K562 (cell line): ENCODE data around the gene MAPK13. TPM values are rescaled to one million over a fixed set of nuclear protein-coding genes. Genes with fewer than 3 reads are reported as not detected.

Source experiments
- AFF1 ChIP-seq, 2 experiments: fragments of 450-650 bp; IDR thresholded peaks; 2 replicates each; pipeline ENCODE4 v1.6.1; 2018; ENCODE audit warnings: mild to moderate bottlenecking in 2 of 2, low read depth in 1 of 2; ENCODE audit not compliant: partially characterized antibody in 2 of 2
- ARID1B ChIP-seq: fragments of 450-650 bp; IDR thresholded peaks from 2 replicates; pipeline ENCODE4 v1.6.1; 2016; ENCODE audit warnings: antibody characterized with exemption, mild to moderate bottlenecking, inconsistent platforms
- CTBP1 ChIP-seq: fragments of 450-650 bp; IDR thresholded peaks from 2 replicates; pipeline ENCODE4 v1.6.1; 2016; ENCODE audit warnings: borderline replicate concordance
- EZH2 ChIP-seq: IDR thresholded peaks from 2 replicates; pipeline ENCODE4 v1.6.1; 2012; ENCODE audit warnings: low read depth, mild to moderate bottlenecking, inconsistent platforms, low read length, borderline replicate concordance
- GTF2F1 ChIP-seq: IDR thresholded peaks from 2 replicates; pipeline ENCODE4 v1.6.1; 2011; ENCODE audit warnings: low read depth, low read length, improper control_type of control experiment
- HMGN3 ChIP-seq: IDR thresholded peaks from 2 replicates; pipeline ENCODE4 v1.6.1; 2011; ENCODE audit warnings: borderline replicate concordance, low read depth, mild to moderate bottlenecking, mixed read lengths, low read length; ENCODE audit not compliant: insufficient read length; ENCODE audit errors: extremely low read depth
- MITF ChIP-seq: IDR thresholded peaks from 2 replicates; pipeline ENCODE4 v1.6.1; 2014; ENCODE audit warnings: antibody characterized with exemption
- NR4A1 ChIP-seq, 2 experiments: fragments of 250-450 bp in 1 of 2; fragments of 450-650 bp in 1 of 2; sonication (Bioruptor Pico) in 1 of 2; IDR thresholded peaks; 2 replicates each; pipeline versions ENCODE4 v1.4.0 to v1.6.1; 2016 to 2020; ENCODE audit warnings: mild to moderate bottlenecking in 2 of 2, missing compliant biosample characterization in 1 of 2, missing genetic modification characterization in 1 of 2, moderate library complexity in 1 of 2
- TEAD2 ChIP-seq: fragments of 450-650 bp; IDR thresholded peaks from 2 replicates; pipeline ENCODE4 v1.6.1; 2016; ENCODE audit warnings: missing genetic modification characterization, control low read depth, missing compliant biosample characterization
- ZEB2 ChIP-seq: fragments of 450-650 bp; IDR thresholded peaks from 2 replicates; pipeline ENCODE4 v1.6.1; 2016
- ZNF184 ChIP-seq: sonication (generic); formaldehyde crosslinking; IDR thresholded peaks from 2 replicates; pipeline ENCODE4 v1.5.0; 2020; ENCODE audit warnings: missing genetic modification reagents
- ZNF551 ChIP-seq: fragments of 250-450 bp; sonication (Bioruptor Pico); IDR thresholded peaks from 2 replicates; pipeline ENCODE4 v1.5.0; 2021; ENCODE audit warnings: mild to moderate bottlenecking, moderate library complexity
- ZNF586 ChIP-seq: fragments of 450-650 bp; formaldehyde crosslinking; conservative IDR thresholded peaks from 2 replicates; pipeline ENCODE4 v1.4.0; 2020; ENCODE audit warnings: mild to moderate bottlenecking, moderate library complexity
- polyA plus RNA-seq, 8 experiments: library from polyadenylated mRNA; depleted of rRNA in 4 of 8; stranded (reverse) in 5 of 8; unstranded in 3 of 8; fragments of >200 nt; fragmentation: Nextera tagmentation in 2 of 8; fragmentation: Illumina TruSeq in 1 of 8; extraction: Ambion mirVana in 2 of 8; extraction: Trizol in 1 of 8; gene quantifications; 2 replicates each; pipeline versions ENCODE4 v1.2.1 to v1.2.3, GENCODE V29; 2011 to 2014; ENCODE audit warnings: inconsistent platforms in 1 of 8, missing spikeins in 1 of 8
- total RNA-seq, 7 experiments: library from RNA; depleted of rRNA in 6 of 7; stranded (reverse); fragments of >200 nt in 6 of 7; fragmentation: Illumina TruSeq in 2 of 7; extraction: Trizol in 2 of 7; gene quantifications; 2 replicates each; pipeline versions ENCODE4 v1.2.1 to v1.2.3, GENCODE V29; 2011 to 2021; ENCODE audit warnings: low replicate concordance in 1 of 7
- TF ChIP-seq, protein P1 (sequence below): fragments of 450-650 bp; IDR thresholded peaks from 2 replicates; pipeline ENCODE4 v1.6.1; 2017; ENCODE audit warnings: antibody characterized with exemption, mild to moderate bottlenecking
- TF ChIP-seq, protein P2 (sequence below): fragments of 250-450 bp; sonication (Bioruptor Pico); IDR thresholded peaks from 2 replicates; pipeline ENCODE4 v1.8.0; 2022; ENCODE audit warnings: moderate library complexity, mild to moderate bottlenecking, inconsistent platforms
- TF ChIP-seq, protein P3 (sequence below): fragments of 250-450 bp; sonication (Bioruptor Pico); IDR thresholded peaks from 2 replicates; pipeline ENCODE4 v1.8.0; 2021; ENCODE audit warnings: mild to moderate bottlenecking, moderate library complexity

MAPK13 gene
- total and polyA plus RNA-seq, 9 of the 15 experiments (the other 6 are each of a cell fraction or from before 2014, with no cell fraction given): 0.03 to 2.3 (median 0.48) TPM; not detected in 1

- no peak for TF ChIP-seq GTF2F1
- peak; percentile 92 for TF ChIP-seq ARID1B
- TF ChIP-seq EZH2: no peak
- TF ChIP-seq, protein P1, sequence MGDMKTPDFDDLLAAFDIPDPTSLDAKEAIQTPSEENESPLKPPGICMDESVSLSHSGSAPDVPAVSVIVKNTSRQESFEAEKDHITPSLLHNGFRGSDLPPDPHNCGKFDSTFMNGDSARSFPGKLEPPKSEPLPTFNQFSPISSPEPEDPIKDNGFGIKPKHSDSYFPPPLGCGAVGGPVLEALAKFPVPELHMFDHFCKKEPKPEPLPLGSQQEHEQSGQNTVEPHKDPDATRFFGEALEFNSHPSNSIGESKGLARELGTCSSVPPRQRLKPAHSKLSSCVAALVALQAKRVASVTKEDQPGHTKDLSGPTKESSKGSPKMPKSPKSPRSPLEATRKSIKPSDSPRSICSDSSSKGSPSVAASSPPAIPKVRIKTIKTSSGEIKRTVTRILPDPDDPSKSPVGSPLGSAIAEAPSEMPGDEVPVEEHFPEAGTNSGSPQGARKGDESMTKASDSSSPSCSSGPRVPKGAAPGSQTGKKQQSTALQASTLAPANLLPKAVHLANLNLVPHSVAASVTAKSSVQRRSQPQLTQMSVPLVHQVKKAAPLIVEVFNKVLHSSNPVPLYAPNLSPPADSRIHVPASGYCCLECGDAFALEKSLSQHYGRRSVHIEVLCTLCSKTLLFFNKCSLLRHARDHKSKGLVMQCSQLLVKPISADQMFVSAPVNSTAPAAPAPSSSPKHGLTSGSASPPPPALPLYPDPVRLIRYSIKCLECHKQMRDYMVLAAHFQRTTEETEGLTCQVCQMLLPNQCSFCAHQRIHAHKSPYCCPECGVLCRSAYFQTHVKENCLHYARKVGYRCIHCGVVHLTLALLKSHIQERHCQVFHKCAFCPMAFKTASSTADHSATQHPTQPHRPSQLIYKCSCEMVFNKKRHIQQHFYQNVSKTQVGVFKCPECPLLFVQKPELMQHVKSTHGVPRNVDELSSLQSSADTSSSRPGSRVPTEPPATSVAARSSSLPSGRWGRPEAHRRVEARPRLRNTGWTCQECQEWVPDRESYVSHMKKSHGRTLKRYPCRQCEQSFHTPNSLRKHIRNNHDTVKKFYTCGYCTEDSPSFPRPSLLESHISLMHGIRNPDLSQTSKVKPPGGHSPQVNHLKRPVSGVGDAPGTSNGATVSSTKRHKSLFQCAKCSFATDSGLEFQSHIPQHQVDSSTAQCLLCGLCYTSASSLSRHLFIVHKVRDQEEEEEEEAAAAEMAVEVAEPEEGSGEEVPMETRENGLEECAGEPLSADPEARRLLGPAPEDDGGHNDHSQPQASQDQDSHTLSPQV: no peak
- TF ChIP-seq TEAD2: no peak
- TF ChIP-seq, protein P2, sequence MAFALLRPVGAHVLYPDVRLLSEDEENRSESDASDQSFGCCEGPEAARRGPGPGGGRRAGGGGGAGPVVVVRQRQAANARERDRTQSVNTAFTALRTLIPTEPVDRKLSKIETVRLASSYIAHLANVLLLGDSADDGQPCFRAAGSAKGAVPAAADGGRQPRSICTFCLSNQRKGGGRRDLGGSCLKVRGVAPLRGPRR: no peak
- no peak for TF ChIP-seq NR4A1 (CRISPR knock-in tag; IDR thresholded peaks at IDR 0.05)
- no peak for TF ChIP-seq NR4A1 (tag; IDR thresholded peaks at IDR 0.05)
- no peak for TF ChIP-seq ZNF184
- TF ChIP-seq AFF1 (IDR thresholded peaks at IDR 0.05; ENCODE audit: low read depth in 1 of 2, partially characterized antibody in 2 of 2): peak in 1 of 2 experiments; percentile 78
- peak; percentile 95 for TF ChIP-seq ZEB2
- peak; percentile 51 for TF ChIP-seq HMGN3
- TF ChIP-seq MITF: no peak
- TF ChIP-seq, protein P3, sequence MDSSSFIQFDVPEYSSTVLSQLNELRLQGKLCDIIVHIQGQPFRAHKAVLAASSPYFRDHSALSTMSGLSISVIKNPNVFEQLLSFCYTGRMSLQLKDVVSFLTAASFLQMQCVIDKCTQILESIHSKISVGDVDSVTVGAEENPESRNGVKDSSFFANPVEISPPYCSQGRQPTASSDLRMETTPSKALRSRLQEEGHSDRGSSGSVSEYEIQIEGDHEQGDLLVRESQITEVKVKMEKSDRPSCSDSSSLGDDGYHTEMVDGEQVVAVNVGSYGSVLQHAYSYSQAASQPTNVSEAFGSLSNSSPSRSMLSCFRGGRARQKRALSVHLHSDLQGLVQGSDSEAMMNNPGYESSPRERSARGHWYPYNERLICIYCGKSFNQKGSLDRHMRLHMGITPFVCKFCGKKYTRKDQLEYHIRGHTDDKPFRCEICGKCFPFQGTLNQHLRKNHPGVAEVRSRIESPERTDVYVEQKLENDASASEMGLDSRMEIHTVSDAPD (CRISPR knock-in tag): no peak
- no peak for TF ChIP-seq ZNF551
- TF ChIP-seq ZNF586 (CRISPR knock-in tag): no peak
- TF ChIP-seq CTBP1: peak; percentile 96
These were observed 8.4 kb upstream of the MAPK13 start (continued) for GRCh38 chr6:36121787-36122494.
